ENCODE measurements around the gene BTNL2.

DNA sequence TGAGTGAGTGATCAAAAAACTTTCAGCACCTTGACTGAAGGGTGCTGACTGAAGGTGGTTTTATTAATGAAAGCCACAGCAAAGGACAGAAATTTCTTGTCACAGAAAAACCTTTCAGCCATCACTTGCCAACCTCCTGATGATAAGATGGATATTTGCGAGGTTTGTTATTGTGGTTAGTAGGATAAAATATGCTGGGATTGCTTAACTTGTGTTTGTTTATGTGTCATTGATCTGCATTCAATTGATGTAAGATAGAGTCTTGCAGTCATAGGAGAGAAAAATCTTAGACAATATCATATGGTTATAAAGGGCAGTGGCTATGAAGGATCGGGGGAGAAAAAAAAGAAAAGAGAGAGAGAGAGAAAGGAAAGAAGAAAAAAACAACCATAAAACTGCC is 36.5 kb downstream of the BTNL2 start:
- no peak for TF ChIP-seq CTCF (IDR thresholded peaks at IDR 0.05; ENCODE audit: low read depth, low read length)
- no peak for TF ChIP-seq EZH2phosphoT487 (IDR thresholded peaks at IDR 0.05; ENCODE audit: low read depth)
